ENCODE measurements around the gene TUBAL3.

Gene TUBAL3

GRCh38 chr10:5360318-5360915 lies 44.2 kb downstream of the TUBAL3 start:
- no peak overlapping the region for H3K4me3 Mint-ChIP-seq
- peaks cover 21% of the 10 kb centered on the region for H3K27me3 Mint-ChIP-seq
- peaks cover 13% of the 10 kb centered on the region for H3K4me1 Mint-ChIP-seq
- CTCF ChIA-PET: no interaction called here
- H3K36me3 Mint-ChIP-seq: no peaks in the 10 kb centered on the region
- no peak for DNase-seq
- no peak overlapping the region for H3K27ac Mint-ChIP-seq
- no peaks in the 10 kb centered on the region for H3K9me3 Mint-ChIP-seq

GRCh38 chr10:5356302-5356763 lies 48.3 kb downstream of the TUBAL3 start:
- no peak overlapping the region for H3K4me3 Mint-ChIP-seq
- no peaks in the 10 kb centered on the region for H3K36me3 Mint-ChIP-seq
- peaks cover 13% of the 10 kb centered on the region for H3K4me1 Mint-ChIP-seq
- CTCF ChIA-PET: no interaction called here
- DNase-seq: no peak
- H3K27ac Mint-ChIP-seq: no peak overlapping the region
- H3K9me3 Mint-ChIP-seq: no peaks in the 10 kb centered on the region
- H3K27me3 Mint-ChIP-seq: no peaks in the 10 kb centered on the region

GRCh38 chr10:5355594-5356301 lies 48.9 kb downstream of the TUBAL3 start:
- DNase-seq: no peak
- H3K4me1 Mint-ChIP-seq: peaks cover 13% of the 10 kb centered on the region
- H3K4me3 Mint-ChIP-seq: no peak overlapping the region
- H3K36me3 Mint-ChIP-seq: no peaks in the 10 kb centered on the region
- CTCF ChIA-PET: no interaction called here
- no peaks in the 10 kb centered on the region for H3K9me3 Mint-ChIP-seq
- no peak overlapping the region for H3K27ac Mint-ChIP-seq
- no peaks in the 10 kb centered on the region for H3K27me3 Mint-ChIP-seq

GRCh38 chr10:5354068-5354467 lies 50.6 kb downstream of the TUBAL3 start:
- no peaks in the 10 kb centered on the region for H3K9me3 Mint-ChIP-seq
- no peaks in the 10 kb centered on the region for H3K27me3 Mint-ChIP-seq
- H3K36me3 Mint-ChIP-seq: peaks cover 1% of the 10 kb centered on the region
- CTCF ChIA-PET: no interaction called here
- peaks cover 13% of the 10 kb centered on the region for H3K4me1 Mint-ChIP-seq
- no peak overlapping the region for H3K27ac Mint-ChIP-seq
- H3K4me3 Mint-ChIP-seq: no peak overlapping the region
- no peak for DNase-seq

- no peaks in the 10 kb centered on the region for H3K9me3 Mint-ChIP-seq
These were observed 55.3 kb downstream of the TUBAL3 start for GRCh38 chr10:5349362-5349761.

GRCh38 chr10:5346881-5347280 lies 57.7 kb downstream of the TUBAL3 start:
- no peak for DNase-seq
- Mint-ChIP-seq H3K4me3 (no peak overlapping the region), H3K4me1 (peaks cover 5% of the 10 kb centered on the region), H3K36me3 (peaks cover 1% of the 10 kb centered on the region), H3K27me3 (peaks cover 5% of the 10 kb centered on the region), H3K9me3 (peaks cover 2% of the 10 kb centered on the region), H3K27ac (no peak overlapping the region)
- CTCF ChIA-PET: no interaction called here

More at GRCh38 chr10:5349362-5349761, 55.3 kb downstream of the TUBAL3 start:
- peaks cover 5% of the 10 kb centered on the region for H3K27me3 Mint-ChIP-seq
- H3K4me3 Mint-ChIP-seq: no peak overlapping the region
- H3K36me3 Mint-ChIP-seq: peaks cover 1% of the 10 kb centered on the region
- no peaks in the 10 kb centered on the region for H3K4me1 Mint-ChIP-seq
- CTCF ChIA-PET: no interaction called here
- DNase-seq: no peak
- no peak overlapping the region for H3K27ac Mint-ChIP-seq

GRCh38 chr10:5344746-5345145 lies 59.9 kb downstream of the TUBAL3 start:
- Mint-ChIP-seq H3K9me3 (peaks cover 2% of the 10 kb centered on the region), H3K4me1 (peaks cover 5% of the 10 kb centered on the region), H3K4me3 (no peak overlapping the region), H3K36me3 (peaks cover 1% of the 10 kb centered on the region), H3K27me3 (peaks cover 5% of the 10 kb centered on the region), H3K27ac (no peak overlapping the region)
- no peak for DNase-seq
- CTCF ChIA-PET: no interaction called here

- CTCF ChIA-PET: interaction anchor here (1.3 kb wide), 1 partner anchor 494 kb away, joined by 10 read pairs; no protein-coding TSS in a partner anchor
These were observed 60.6 kb downstream of the TUBAL3 start for GRCh38 chr10:5343979-5344378.

GRCh38 chr10:5343561-5343960 lies 61.1 kb downstream of the TUBAL3 start:
- H3K27ac Mint-ChIP-seq: no peak overlapping the region
- DNase-seq: no peak
- peaks cover 2% of the 10 kb centered on the region for H3K9me3 Mint-ChIP-seq
- CTCF ChIA-PET: interaction anchor here (1.2 to 1.3 kb wide), 2 partner anchors 44 to 493 kb away, joined by 5 to 10 read pairs; no protein-coding TSS in a partner anchor
- no peak overlapping the region for H3K4me3 Mint-ChIP-seq
- peaks cover 7% of the 10 kb centered on the region for H3K27me3 Mint-ChIP-seq
- H3K4me1 Mint-ChIP-seq: peaks cover 5% of the 10 kb centered on the region
- no peaks in the 10 kb centered on the region for H3K36me3 Mint-ChIP-seq

More at GRCh38 chr10:5343979-5344378, 60.6 kb downstream of the TUBAL3 start:
- H3K27me3 Mint-ChIP-seq: peaks cover 5% of the 10 kb centered on the region
- no peak for DNase-seq
- peaks cover 5% of the 10 kb centered on the region for H3K4me1 Mint-ChIP-seq
- H3K27ac Mint-ChIP-seq: no peak overlapping the region
- no peak overlapping the region for H3K4me3 Mint-ChIP-seq
- H3K9me3 Mint-ChIP-seq: peaks cover 2% of the 10 kb centered on the region
- H3K36me3 Mint-ChIP-seq: no peaks in the 10 kb centered on the region
